Subcutaneous abdominal adipose tissue (tissue), 5 donors: Measurements from ENCODE around the gene SLC44A4.
A peak's percentile ranks its signal among the peaks of the same experiment; 100 is the strongest.
"Not testable (repeated sequence)": the region's sequence is repeated elsewhere in the genome, so short reads cannot be mapped to it uniquely, and the experiment has no call there.

Source experiments
- H3K27ac ChIP-seq: one replicate; pipeline ENCODE4 v1.7.0; 2013; ENCODE audit warnings: low read depth, mild to moderate bottlenecking, inconsistent platforms, low read length, moderate library complexity
- H3K27me3 ChIP-seq, 5 donors: one replicate each; pipeline ENCODE4 v1.7.0; 2013; ENCODE audit warnings: low read length in 5 of 5, inconsistent platforms in 1 of 5; ENCODE audit not compliant: control insufficient read depth in 5 of 5, insufficient read depth in 4 of 5
- H3K36me3 ChIP-seq, 5 donors: one replicate each; pipeline ENCODE4 v1.7.0; 2013; ENCODE audit warnings: low read length in 5 of 5; ENCODE audit not compliant: control insufficient read depth in 5 of 5, insufficient read depth in 5 of 5
- H3K4me1 ChIP-seq, 5 donors: one replicate each; pipeline ENCODE4 v1.7.0; 2013; ENCODE audit warnings: low read length in 5 of 5, mild to moderate bottlenecking in 3 of 5, moderate library complexity in 1 of 5; ENCODE audit not compliant: control insufficient read depth in 5 of 5, insufficient read depth in 5 of 5
- H3K4me3 ChIP-seq, 5 donors: one replicate each; pipeline ENCODE4 v1.7.0; 2013; ENCODE audit warnings: low read length in 5 of 5, low read depth in 1 of 5
- H3K9ac ChIP-seq, 5 donors: one replicate each; pipeline ENCODE4 v1.7.0; 2013; ENCODE audit warnings: low read length in 5 of 5, mild to moderate bottlenecking in 4 of 5, moderate library complexity in 3 of 5
- H3K9me3 ChIP-seq, 5 donors: one replicate each; pipeline ENCODE4 v1.7.0; 2013; ENCODE audit warnings: low read length in 5 of 5; ENCODE audit not compliant: control insufficient read depth in 5 of 5
- donor health status: healthy.
- donor health status: healthy.
- donor health status: healthy.
- donor health status: healthy.
- donor health status: healthy.

SLC44A4 gene

DNA sequence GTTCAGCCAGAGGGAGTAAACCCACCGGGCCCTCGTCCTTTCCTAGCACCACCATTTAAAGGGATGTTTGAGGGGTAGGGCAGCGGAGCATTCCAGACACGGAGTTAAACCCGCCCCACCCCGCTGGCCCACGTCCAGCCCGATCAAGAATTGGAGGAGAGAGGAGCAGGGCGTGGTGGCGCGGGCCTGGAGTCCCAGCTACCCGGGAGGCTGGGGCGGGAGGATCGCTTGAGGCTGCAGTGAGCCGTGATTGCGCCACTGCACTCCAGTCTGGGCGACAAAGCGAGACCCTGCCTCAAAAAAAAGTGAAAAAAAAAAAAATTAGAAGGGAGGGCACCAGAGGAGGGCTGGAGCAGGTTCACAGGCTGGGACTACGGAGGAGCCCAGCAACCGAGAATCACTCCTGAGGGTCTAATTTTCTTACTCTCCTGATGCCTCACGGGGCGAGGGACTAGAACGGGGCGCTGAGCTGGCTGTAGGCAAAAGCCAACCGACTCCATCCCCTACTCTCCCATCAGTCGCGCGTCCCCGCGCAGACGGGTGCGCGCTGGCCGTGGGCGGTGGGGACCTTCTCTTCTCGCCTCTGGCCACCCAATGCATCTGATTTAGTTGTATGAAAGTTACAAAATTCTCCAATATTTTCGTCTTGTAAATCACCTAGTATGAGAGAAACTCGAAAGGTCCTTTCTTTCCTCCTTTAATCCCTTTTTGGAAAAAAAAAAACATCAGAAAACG is 57.3 kb downstream of the SLC44A4 start:
- Histone ChIP-seq H3K27ac (peak overlapping the region; percentile 100), H3K4me1 (peaks cover 9 to 65% (median 54%) of the 10 kb centered on the region in 5 donors), H3K27me3 (no peaks in the 10 kb centered on the region), H3K4me3 (peak overlapping the region; percentile 57 to 79 (median 75)), H3K9ac (peak overlapping the region; percentile 36 to 95 (median 79)), H3K9me3 (no peaks in the 10 kb centered on the region), H3K36me3 (no peaks in the 10 kb centered on the region)

DNA sequence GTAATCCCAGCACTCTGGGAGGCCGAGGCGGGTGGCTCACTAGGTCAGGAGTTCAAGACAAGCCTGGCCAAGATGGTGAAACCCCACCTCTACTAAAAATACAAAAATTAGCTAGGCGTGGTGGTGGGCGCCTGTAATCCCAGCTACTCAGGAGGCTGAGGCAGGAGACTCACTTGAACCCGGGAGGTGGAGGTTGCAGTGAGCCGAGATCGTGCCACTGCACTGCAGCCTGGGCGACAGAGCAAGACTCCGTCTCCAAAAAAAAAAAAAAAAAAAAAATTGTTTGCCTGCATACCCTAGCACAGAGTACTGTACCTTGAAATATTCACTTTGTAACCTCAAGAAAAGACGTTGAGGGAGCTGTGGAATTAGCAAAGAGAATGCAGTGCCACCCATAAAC is 58.4 kb downstream of the SLC44A4 start:
- not testable (repeated sequence) for H3K36me3 ChIP-seq, H3K27me3 ChIP-seq, H3K9me3 ChIP-seq, H3K4me3 ChIP-seq
- Histone ChIP-seq H3K27ac (peak overlapping the region; percentile 100), H3K4me1 (peaks cover 9 to 57% (median 50%) of the 10 kb centered on the region in 5 donors), H3K9ac (peak overlapping the region in 1 of 5 donors; percentile 66)

DNA sequence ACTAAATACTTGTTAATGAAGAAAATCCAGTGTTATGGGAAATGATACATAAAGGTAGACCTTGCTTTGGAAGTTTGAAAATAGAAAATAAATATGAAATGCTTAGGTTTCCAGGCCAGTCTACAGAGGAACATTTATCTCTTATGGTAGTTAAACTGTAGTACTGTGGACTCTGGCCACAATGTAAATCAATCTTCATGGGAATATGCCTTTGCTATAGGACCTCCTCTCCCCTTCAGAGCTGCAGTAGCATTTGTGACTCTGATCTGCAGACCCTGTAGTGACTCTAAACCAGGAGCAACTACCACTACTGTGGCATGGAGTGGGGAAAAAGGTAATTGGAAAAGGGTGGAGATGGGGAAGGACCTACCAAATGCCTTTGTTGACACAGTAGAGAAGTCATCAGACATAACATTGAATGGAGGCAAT is 58.9 kb downstream of the SLC44A4 start:
- Histone ChIP-seq H3K4me1 (peaks cover 8 to 55% (median 50%) of the 10 kb centered on the region in 5 donors), H3K36me3 (no peaks in the 10 kb centered on the region), H3K4me3 (peak overlapping the region in 1 of 5 donors; percentile 49), H3K9me3 (no peaks in the 10 kb centered on the region), H3K27me3 (no peaks in the 10 kb centered on the region), H3K27ac (peak overlapping the region; percentile 100), H3K9ac (peak overlapping the region in 2 of 5 donors; percentile 28 to 57)

DNA sequence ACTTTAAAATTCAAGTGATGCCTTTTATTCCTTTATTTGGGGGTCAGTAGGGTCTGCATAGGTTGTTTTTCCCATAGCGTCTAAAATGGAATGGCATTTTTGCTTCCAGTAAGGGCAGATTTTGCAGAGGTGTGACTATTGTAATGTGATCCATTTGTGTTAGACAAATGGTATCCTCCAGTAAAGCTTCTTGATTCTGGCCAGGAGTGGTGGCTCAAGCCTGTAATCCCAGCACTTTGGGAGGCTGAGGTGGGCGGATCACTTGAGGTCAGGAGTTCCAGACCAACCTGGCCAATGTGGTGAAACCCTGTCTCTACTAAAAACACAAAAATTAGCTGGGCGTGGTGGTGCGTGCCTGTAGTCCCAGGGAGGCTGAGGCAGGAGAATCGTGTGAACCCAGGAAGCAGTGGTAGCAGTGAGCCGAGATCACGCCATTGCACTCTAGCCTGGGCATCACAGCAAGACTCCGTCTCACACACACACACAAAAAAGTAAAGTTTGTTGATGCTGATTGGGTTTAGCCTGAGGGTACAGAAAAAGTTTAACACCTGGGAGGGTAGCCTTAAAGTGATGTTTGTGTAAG is 60.8 kb downstream of the SLC44A4 start:
- Histone ChIP-seq H3K27ac (peak overlapping the region; percentile 67), H3K9ac (peak overlapping the region; percentile 6 to 75 (median 58)), H3K4me1 (peaks cover 13 to 58% (median 51%) of the 10 kb centered on the region in 5 donors), H3K4me3 (peak overlapping the region; percentile 69 to 76 (median 69))
- not testable (repeated sequence) for H3K36me3 ChIP-seq, H3K27me3 ChIP-seq, H3K9me3 ChIP-seq

DNA sequence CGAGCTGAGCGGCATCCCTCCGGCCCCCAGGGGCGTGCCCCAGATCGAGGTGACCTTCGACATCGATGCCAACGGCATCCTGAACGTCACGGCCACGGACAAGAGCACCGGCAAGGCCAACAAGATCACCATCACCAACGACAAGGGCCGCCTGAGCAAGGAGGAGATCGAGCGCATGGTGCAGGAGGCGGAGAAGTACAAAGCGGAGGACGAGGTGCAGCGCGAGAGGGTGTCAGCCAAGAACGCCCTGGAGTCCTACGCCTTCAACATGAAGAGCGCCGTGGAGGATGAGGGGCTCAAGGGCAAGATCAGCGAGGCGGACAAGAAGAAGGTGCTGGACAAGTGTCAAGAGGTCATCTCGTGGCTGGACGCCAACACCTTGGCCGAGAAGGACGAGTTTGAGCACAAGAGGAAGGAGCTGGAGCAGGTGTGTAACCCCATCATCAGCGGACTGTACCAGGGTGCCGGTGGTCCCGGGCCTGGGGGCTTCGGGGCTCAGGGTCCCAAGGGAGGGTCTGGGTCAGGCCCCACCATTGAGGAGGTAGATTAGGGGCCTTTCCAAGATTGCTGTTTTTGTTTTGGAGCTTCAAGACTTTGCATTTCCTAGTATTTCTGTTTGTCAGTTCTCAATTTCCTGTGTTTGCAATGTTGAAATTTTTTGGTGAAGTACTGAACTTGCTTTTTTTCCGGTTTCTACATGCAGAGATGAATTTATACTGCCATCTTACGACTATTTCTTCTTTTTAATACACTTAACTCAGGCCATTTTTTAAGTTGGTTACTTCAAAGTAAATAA is 61.5 kb downstream of the SLC44A4 start:
- peak overlapping the region; percentile 6 to 75 (median 58) for H3K9ac ChIP-seq
- H3K9me3 ChIP-seq, H3K36me3 ChIP-seq, H3K27me3 ChIP-seq: not testable (repeated sequence)
- peaks cover 13 to 52% (median 46%) of the 10 kb centered on the region in 5 donors for H3K4me1 ChIP-seq
- peak overlapping the region; percentile 69 to 76 (median 69) for H3K4me3 ChIP-seq
- H3K27ac ChIP-seq: peak overlapping the region; percentile 67

DNA sequence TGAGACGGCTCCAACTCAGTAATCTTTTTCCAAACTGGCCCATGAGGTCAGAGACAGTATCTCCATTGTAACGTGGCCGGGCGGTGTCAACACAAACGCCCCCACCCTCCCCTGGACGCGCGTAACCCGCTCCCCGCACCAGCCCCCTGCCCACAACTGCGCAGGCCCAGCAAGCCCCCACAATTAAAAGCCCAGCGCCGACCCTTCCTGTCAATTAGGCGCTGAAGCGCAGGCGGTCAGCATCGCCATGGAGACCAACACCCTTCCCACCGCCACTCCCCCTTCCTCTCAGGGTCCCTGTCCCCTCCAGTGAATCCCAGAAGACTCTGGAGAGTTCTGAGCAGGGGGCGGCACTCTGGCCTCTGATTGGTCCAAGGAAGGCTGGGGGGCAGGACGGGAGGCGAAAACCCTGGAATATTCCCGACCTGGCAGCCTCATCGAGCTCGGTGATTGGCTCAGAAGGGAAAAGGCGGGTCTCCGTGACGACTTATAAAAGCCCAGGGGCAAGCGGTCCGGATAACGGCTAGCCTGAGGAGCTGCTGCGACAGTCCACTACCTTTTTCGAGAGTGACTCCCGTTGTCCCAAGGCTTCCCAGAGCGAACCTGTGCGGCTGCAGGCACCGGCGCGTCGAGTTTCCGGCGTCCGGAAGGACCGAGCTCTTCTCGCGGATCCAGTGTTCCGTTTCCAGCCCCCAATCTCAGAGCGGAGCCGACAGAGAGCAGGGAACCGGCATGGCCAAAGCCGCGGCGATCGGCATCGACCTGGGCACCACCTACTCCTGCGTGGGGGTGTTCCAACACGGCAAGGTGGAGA is 63.6 kb downstream of the SLC44A4 start, which contains the start of the genes HSPA1A and HSPA1L:
Gene HSPA1A (plus strand): TSS at position 519 of the 814 bp plus-strand sequence. CDS start 214 bp downstream, at position 733.
Gene HSPA1L (minus strand): TSS at position 259 of the 814 bp plus-strand sequence. CDS start 3,311 bp downstream, outside the sequence.
- peak within 1 kb of the TSS; percentile 31 to 98 (median 81) for H3K9ac ChIP-seq

DNA sequence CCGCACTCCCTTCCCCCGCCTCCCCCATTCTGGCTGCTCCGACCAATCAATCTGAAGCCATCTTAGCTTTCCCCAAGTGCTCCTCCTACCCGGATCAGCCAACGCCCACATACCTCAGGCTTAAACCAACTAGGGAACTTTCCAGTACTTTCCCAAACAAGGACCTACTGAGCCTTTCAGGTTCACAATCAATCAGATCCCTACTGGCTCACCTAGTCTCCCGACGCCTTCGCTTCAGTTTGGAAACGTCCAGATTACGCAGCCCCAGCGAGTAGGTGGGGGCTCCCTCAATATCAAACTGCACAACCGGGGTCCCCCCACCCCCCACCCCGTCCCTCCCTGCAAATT is 64.1 kb downstream of the SLC44A4 start:
- H3K9me3 ChIP-seq: no peaks in the 10 kb centered on the region
- peak overlapping the region; percentile 59 to 84 (median 67) for H3K4me3 ChIP-seq
- peak overlapping the region; percentile 100 for H3K27ac ChIP-seq
- H3K36me3 ChIP-seq: no peaks in the 10 kb centered on the region
- peaks cover 13 to 36% (median 30%) of the 10 kb centered on the region in 5 donors for H3K4me1 ChIP-seq
- no peaks in the 10 kb centered on the region for H3K27me3 ChIP-seq
- H3K9ac ChIP-seq: peak overlapping the region in 4 of 5 donors; percentile 77 to 93 (median 80)

More for the DNA sequence above, 63.6 kb downstream of the SLC44A4 start, which contains the start of the genes HSPA1A and HSPA1L:
- H3K9me3 ChIP-seq: no peaks in the 10 kb centered on the region
- no peaks in the 10 kb centered on the region for H3K36me3 ChIP-seq
- peak within 1 kb of the TSS; percentile 100 for H3K27ac ChIP-seq
- H3K27me3 ChIP-seq: no peaks in the 10 kb centered on the region
- H3K4me3 ChIP-seq: peak within 1 kb of the TSS; percentile 62 to 84 (median 67)
- H3K4me1 ChIP-seq: peaks cover 13 to 41% (median 36%) of the 10 kb centered on the region in 5 donors

DNA sequence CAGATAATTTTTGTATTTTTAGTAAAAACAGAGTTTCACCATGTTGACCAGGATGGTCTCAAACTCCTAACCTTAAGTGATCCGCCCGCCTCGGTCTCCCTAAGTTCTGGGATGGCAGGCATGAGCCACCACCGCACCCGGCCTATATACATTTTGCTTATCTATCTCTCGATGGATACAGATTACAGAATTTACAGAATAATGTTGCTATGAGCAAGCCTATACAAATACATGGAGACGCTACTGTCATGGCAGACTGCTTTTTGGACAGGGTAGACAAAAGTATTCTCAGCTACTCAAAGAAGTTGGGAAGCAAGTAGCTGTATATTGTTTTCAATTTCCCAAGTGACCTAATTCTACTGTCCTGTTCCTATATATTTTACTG is 65.3 kb downstream of the SLC44A4 start:
- peak overlapping the region in 3 of 5 donors; percentile 37 to 54 (median 49) for H3K4me3 ChIP-seq
- H3K27me3 ChIP-seq: no peaks in the 10 kb centered on the region
- no peaks in the 10 kb centered on the region for H3K9me3 ChIP-seq
- H3K27ac ChIP-seq: peak overlapping the region; percentile 100
- H3K4me1 ChIP-seq: peaks cover 13 to 25% (median 22%) of the 10 kb centered on the region in 5 donors
- H3K9ac ChIP-seq: peak overlapping the region; percentile 45 to 98 (median 80)
- no peaks in the 10 kb centered on the region for H3K36me3 ChIP-seq
